ENCODE measurements around the gene TNK1. TPM values are rescaled to one million over a fixed set of nuclear protein-coding genes. Genes with fewer than 3 reads are reported as not detected.

Gene TNK1
- total and polyA plus RNA-seq, 7 donors, result 0.56 to 1.7 (median 0.82) TPM

DNA sequence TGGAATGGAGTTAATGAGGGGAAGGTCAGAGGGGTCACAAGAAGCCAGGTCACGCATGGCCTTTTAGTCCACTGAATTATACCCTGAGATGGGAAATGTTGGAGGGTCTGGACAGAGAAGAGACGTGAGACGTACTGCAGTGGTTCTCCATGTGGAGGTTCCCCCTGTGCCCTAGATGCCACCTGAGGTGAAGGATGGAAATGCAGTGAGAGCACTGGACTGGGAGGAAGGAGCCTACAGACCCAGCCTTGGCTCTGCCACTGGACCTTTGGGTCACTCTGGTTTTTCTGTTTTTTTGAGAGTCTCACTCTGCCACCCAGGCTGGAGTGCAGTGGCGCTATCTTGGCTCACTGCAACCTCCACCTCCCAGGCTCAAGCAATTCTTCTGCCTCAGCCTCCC is 15.3 kb downstream of the TNK1 start:
- DNase-seq, result no peak
- Histone ChIP-seq H3K4me3 (no peak overlapping the region), H3K9me3 (no peaks in the 10 kb centered on the region), H3K27ac (no peak overlapping the region), H3K4me1 (no peaks in the 10 kb centered on the region), H3K36me3 (ENCODE audit: insufficient read depth in 1 of 2, low read depth in 1 of 2) (peaks cover 0 to 17% of the 10 kb centered on the region in 2 donors), H3K27me3 (ENCODE audit: insufficient read depth in 3 of 3, low read length in 2 of 3) (no peaks in the 10 kb centered on the region)
- WGBS, 3 donors, result 76 to 94% (median 81%) methylated on average over 4 of the region's 4 CpGs
- no peak for TF ChIP-seq CTCF (IDR thresholded peaks at IDR 0.05)
- no peak for ATAC-seq
- intact Hi-C loops (cut with DNase I), result loop anchor here in 1 of 2 donors (5.0 kb wide), 1 partner anchor 46 kb away; no protein-coding TSS in a partner anchor

- ATAC-seq (no peak), DNase-seq (no peak)
- 66 to 95% (median 69%) methylated on average over 2 of the region's 2 CpGs for WGBS, 3 donors
- Histone ChIP-seq H3K27me3 (ENCODE audit: insufficient read depth in 3 of 3, low read length in 2 of 3) (no peaks in the 10 kb centered on the region), H3K27ac (no peak overlapping the region), H3K4me3 (no peak overlapping the region), H3K36me3 (ENCODE audit: insufficient read depth in 1 of 2, low read depth in 1 of 2) (peaks cover 0 to 7% of the 10 kb centered on the region in 2 donors), H3K9me3 (no peaks in the 10 kb centered on the region), H3K4me1 (peaks cover 9% of the 10 kb centered on the region)
- TF ChIP-seq CTCF (IDR thresholded peaks at IDR 0.05), result no peak
- intact Hi-C loops (cut with DNase I), result loop anchor here in 1 of 2 donors (5.0 kb wide), 1 partner anchor 44 kb away; no protein-coding TSS in a partner anchor
Measured at GRCh38 chr17:7398612-7399011, 17.7 kb downstream of the TNK1 start.

DNA sequence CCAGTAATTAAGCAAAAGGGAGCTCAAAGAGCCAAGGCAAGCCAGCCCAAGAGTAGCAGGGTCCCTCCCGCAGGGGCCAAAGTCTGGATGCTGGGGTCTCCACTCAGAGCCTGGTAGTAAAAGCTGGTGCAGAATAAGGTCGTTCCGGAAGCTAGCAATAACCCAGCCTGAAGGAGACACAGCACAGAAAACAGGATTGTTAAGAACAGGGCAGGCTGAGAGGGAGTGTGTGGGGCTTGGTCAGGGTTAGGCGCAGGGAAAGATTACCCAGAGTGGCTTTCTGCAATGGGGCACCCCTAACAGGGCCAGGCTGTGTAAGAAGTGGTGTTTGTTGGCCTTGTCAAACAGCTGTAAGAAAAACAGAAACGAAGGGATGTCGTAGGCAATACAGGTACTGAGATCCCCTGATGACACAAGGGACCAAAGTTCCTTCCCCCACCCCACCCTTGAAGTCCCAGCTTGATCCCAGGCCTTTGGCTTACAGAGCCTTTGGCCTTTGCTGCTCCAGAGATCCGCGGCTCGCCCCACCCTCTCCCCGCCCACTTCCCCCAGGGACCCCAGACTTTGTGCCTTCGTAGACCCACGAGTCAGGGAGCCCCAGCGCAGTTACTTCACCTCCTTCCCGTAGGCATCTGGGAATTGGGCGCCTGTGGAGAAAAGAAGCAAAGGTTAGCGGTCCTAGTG is 22.3 kb downstream of the TNK1 start:
- peak overlapping the region; percentile 75 for H3K27ac ChIP-seq
- H3K27me3 ChIP-seq (ENCODE audit: insufficient read depth in 3 of 3, low read length in 2 of 3), result no peaks in the 10 kb centered on the region
- no peaks in the 10 kb centered on the region for H3K9me3 ChIP-seq
- DNase-seq (peak; percentile 76 to 83), ATAC-seq (peak in 2 of 4 donors; percentile 2 to 6)
- WGBS, 3 donors, result 10 to 11% (median 10%) methylated on average over 16 of the region's 16 CpGs
- intact Hi-C loops (cut with DNase I), result no loop called here
- H3K4me1 ChIP-seq, result peaks cover 9% of the 10 kb centered on the region
- peak overlapping the region; percentile 73 for H3K4me3 ChIP-seq
- no peak for TF ChIP-seq CTCF (IDR thresholded peaks at IDR 0.05)
- peaks cover 0 to 7% of the 10 kb centered on the region in 2 donors for H3K36me3 ChIP-seq (ENCODE audit: insufficient read depth in 1 of 2, low read depth in 1 of 2)

DNA sequence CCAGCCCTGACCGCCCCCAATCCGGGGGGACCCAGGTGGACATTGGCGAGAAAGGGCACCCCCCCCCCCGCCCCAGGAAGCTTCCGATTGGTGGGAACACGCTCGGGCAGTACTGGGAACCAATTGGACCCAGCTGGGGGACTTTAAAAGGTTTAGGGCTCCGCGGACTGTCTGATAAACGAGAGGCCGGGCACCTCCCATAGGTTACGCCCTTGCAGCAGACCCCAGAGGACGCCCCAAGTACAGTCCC is 22.8 kb downstream of the TNK1 start:
- DNase-seq (no peak), ATAC-seq (peak; percentile 61 to 72 (median 62))
- intact Hi-C loops (cut with DNase I), result no loop called here
- Histone ChIP-seq H3K36me3 (ENCODE audit: insufficient read depth in 1 of 2, low read depth in 1 of 2) (peaks cover 0 to 7% of the 10 kb centered on the region in 2 donors), H3K27ac (peak overlapping the region; percentile 75), H3K9me3 (no peaks in the 10 kb centered on the region), H3K4me3 (peak overlapping the region; percentile 73), H3K27me3 (ENCODE audit: insufficient read depth in 3 of 3, low read length in 2 of 3) (no peaks in the 10 kb centered on the region), H3K4me1 (peaks cover 9% of the 10 kb centered on the region)
- no peak for TF ChIP-seq CTCF (IDR thresholded peaks at IDR 0.05)
- WGBS, 3 donors, result 0% methylated on average over 13 of the region's 13 CpGs

All from psoas muscle (tissue), 8 donors.